GM12801 (cell line): Measurements from ENCODE around the gene MTIF2.

Experiments
- TF ChIP-seq, protein P1 (sequence below): IDR thresholded peaks from one replicate; pipeline ENCODE4 v1.5.1; 2011; ENCODE audit warnings: control low read depth; ENCODE audit not compliant: insufficient read length; ENCODE audit errors: extremely low read depth

MTIF2 gene

DNA sequence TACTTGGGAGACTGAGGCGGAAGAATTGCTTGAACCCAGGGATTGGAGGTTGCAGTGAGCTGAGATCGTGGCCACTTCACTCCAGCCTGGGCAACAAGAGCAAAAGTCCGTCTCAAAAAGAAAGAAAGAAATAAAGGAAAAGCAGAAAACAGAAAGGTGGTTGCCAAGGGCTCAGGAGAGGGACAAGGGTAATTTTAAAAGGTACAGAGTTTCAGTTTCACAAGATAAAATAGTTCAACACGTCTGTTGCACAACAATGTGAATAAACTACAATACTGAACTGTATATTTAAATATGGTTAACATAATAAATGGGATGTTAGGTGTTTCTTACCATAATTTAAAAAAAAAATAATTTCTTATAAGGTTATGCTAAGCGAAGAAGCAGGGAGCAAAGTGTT, 23.6 kb downstream of the MTIF2 start:
- TF ChIP-seq, protein P1, sequence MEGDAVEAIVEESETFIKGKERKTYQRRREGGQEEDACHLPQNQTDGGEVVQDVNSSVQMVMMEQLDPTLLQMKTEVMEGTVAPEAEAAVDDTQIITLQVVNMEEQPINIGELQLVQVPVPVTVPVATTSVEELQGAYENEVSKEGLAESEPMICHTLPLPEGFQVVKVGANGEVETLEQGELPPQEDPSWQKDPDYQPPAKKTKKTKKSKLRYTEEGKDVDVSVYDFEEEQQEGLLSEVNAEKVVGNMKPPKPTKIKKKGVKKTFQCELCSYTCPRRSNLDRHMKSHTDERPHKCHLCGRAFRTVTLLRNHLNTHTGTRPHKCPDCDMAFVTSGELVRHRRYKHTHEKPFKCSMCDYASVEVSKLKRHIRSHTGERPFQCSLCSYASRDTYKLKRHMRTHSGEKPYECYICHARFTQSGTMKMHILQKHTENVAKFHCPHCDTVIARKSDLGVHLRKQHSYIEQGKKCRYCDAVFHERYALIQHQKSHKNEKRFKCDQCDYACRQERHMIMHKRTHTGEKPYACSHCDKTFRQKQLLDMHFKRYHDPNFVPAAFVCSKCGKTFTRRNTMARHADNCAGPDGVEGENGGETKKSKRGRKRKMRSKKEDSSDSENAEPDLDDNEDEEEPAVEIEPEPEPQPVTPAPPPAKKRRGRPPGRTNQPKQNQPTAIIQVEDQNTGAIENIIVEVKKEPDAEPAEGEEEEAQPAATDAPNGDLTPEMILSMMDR, result no peak

DNA sequence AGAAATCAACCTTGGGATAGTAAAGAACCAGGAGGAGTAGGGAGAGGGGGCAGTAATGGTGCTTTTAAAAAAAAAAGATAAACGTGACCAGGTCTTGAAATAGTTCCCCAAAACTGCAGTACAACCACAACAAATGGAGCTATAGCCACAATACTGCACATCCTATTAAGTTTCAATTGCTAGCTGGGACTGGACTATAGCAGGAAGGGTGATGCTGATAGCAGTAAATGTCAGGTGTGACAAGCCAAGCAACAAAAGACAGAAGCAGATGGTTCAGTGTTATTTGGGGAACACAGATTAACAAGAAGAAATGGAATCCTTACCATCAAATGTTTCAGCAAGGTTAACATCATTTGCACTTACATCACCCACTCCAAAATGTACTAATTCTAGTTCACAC, 26.4 kb downstream of the MTIF2 start:
- TF ChIP-seq, protein P1, result no peak

DNA sequence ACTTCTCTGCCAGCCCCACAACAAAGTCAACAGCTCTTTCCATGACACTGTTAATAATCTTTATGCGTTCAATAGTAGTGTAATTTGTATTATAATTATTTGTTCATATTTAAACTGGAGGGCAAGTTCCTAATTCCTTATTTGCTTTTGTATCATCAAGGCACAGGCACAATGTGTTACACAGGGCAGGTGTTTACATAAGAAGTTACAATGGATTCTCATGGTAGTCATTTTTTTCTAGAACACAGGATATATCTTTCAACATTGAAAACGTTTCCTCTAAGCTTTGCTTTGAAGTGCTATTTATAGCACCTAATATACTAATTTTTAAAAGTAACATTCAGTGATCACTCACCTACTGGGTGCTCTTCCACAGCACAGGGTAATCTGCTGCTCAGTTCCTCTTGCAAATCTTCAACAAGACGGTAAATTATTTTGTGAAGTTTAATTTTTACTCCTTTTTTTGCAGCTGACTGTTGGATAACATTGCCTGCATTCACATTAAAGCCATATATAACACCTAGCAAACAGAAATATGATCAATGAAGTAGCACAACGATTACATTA, 29.3 kb downstream of the MTIF2 start:
- TF ChIP-seq, protein P1, result no peak

DNA sequence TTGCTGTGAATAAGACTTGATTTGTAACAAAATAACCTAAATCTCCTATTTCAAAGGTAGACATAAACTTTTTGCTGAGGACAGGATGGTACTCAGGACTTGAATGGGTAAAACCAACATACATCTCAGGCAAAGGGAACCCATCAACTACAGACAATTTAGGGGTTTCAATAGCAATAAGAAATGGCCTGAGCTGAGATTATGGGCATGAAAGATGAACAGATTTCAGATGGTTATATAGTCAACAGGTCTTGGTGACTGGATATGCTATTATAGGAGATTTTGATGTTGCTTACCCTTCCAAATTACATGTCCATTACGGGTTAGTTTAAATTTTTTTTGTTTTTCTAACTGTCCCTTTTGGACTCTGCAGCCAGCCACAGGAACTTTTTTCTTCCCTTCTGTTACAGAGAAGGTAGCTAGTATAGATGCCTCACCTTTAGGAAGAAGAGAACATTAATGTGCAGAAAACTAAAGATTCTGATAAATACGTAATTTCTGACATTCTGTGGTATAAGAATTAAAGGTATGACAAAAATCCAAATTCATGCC, 32.0 kb downstream of the MTIF2 start:
- TF ChIP-seq, protein P1, result no peak

DNA sequence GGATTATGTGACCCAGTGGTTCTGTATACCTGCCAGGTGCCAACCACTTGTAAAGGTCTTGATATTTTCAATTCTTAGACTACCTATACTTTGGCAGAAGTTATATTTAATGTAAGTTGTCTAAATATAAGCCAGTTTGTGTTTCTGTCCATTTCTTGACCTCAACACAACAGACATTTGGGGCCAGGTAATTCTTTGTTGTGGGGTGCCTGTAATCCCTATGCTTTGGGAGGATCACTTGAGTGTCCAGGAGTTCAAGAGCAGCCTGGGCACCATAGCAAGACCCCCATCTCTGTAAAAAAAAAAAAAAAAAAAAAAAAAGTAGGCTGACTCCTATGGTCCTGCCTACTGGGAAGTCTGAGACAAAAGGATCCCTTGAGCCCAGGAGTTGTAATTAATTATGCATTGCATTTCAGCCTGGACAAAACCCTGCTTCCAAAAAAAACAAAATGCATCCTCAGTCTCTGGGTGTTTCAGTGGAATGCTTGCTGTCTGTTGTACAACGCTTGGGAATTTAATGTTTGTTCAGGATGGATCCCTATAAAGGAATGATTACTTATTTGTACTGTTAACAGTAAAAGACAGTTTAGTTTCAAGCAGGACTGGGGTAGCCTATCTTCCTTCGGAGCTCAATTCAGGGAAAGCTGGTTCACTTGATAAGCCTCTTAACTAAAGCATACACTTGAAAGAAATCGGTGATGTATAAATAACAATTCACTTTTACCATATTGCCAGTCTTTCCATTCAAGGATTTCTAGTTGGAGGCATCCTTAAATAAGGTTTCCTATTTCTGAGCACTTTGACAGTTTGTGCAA, 33.1 kb downstream of the MTIF2 start:
- TF ChIP-seq, protein P1, result no peak

DNA sequence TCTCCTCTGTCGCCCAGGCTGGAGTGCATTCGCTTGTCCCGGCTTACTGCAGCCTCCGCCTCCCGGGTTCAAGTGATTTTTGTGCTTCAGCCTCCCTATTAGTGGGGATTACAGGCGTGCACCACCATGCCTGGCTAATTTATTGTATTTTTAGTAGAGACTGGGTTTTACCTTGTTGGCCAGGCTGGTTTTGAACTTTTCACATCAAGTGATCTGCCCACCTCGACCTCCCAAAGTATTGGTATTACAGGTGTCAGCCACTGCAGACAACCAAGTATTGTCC, 35.4 kb downstream of the MTIF2 start:
- TF ChIP-seq, protein P1, result no peak

DNA sequence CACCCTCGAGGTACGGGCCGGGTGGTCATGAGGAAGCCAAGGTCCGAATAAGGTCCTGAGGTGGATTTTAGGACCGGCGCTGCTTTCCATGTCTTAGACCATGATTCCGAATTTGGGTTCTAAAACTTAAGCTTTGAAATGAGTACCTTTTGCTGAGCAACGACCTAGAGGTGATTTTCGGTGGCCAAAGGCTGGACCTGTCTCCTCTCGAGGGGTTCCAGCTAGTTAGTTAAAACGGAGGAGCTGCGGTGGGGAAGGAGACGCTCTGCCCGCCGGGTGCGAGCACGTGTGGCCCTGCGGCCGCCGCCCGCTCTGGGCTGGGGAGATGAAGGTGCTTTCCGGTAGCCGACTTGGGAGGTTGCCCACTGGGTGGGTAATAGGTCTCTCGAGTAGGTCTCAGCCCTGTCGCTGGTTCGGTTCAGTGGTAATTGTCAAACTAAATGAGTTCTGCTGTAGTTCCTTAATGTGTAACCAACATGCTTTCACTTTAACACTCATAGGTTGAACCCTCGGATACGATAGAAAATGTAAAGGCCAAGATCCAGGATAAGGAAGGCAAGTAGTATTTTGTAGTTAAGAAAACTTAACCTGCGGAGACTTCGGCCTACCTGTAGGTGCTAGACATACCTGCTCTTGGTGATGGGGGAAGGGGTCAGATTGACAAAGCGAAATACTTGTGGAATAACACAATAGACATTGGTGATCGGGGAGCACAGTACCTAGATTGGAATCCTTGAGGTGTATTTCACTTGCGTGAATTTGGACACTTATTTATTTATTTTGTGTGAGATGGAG, 36.0 kb downstream of the MTIF2 start:
- TF ChIP-seq, protein P1, result no peak
